Mesenteric fat pad (tissue), 1 donor: ENCODE data around the gene ADSL. TPM values are rescaled to one million over a fixed set of nuclear protein-coding genes. Genes with fewer than 3 reads are reported as not detected.

Experiments
- DNase-seq: peaks from one replicate; pipeline ENCODE4 v3.0.0-alpha.2; 2020; ENCODE audit warnings: low spot score
- total RNA-seq: library from RNA; stranded (reverse); fragmentation: NEBNext Ultra II Directional; extraction: Animal tissue kit (Norgen Biotek cat#: 25700); gene quantifications from one replicate; pipeline ENCODE4 v1.2.1, GENCODE V29; 2021
- donor health status: DM: yes; HTN: yes; CAD: no.

The ADSL gene
- total RNA-seq, 1 donor from 2014 or later: 55.1 TPM

DNA sequence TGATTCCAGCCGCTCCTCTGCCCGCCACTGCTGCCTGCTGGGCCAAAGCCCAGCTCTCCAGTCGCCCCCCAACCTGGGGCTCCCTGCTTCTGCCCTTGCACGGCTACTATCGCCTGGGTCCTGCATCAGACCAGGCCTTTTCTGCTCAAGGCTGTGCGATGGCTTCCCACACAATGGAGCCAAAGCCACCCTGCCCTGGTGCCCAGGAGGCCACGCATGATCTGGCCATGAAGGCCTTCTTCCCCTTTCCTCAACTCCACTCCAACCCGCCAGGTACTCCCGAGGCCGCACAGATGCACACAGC lies 69.9 kb downstream of the ADSL start:
- DNase-seq: no peak

DNA sequence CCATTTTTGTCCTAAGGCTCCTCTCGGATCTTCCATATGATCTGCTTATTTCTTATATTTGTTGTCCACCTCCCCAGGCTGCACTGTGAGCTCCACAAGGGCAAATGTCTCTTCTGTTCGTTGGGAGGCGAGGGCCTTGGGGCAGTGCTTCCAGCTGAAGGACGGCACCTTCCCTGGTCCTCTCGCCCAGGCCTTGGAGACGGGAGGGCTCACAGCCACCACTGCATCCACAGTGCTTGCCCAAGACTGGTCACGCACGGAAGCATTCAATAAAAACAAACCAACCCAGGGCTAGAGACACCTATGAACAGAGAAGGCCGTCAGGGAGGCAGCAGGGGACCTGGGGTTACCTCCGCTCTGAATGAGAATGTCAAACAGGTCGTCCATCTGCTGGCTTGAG lies 70.3 kb downstream of the ADSL start:
- DNase-seq: no peak

DNA sequence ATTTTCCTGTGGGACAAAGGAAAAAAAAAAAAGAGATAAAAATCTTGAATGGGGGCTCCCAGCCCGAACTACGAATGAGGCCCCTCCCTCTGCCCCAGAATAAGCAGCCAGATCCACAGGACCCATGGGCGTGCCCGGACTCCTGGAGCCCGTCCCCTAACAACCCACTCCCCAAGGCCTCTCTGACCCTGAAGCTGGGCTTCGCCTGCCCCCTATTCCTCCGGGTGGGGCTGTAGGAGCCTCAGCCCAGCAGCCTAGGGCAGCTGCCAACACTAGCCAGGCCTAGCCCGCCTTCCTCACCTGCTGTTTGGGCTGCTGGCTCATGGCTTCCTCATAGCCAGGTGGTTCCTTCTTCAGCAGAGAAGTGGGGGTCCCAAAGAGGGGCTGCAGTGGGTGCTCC lies 70.7 kb downstream of the ADSL start:
- no peak for DNase-seq

DNA sequence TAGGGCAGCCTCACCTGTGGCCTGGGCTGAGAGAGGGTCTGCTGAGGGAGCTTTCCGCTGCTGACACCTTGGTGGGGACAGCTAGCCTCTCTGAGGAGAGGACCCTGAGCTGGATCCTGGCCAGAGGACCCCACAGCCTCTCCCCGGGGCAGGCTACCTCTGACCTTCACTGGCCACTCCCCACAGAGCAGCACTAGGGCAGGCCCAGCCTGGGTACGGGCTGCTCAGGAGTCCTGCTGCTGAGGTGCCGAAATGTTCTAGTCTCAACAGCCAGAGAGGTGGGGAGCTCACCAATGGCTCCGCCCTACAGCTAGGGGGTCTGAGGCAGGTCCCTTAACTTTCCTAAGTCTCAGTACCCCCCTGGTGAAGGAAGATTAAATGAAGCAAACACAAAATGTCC lies 71.6 kb downstream of the ADSL start:
- no peak for DNase-seq

DNA sequence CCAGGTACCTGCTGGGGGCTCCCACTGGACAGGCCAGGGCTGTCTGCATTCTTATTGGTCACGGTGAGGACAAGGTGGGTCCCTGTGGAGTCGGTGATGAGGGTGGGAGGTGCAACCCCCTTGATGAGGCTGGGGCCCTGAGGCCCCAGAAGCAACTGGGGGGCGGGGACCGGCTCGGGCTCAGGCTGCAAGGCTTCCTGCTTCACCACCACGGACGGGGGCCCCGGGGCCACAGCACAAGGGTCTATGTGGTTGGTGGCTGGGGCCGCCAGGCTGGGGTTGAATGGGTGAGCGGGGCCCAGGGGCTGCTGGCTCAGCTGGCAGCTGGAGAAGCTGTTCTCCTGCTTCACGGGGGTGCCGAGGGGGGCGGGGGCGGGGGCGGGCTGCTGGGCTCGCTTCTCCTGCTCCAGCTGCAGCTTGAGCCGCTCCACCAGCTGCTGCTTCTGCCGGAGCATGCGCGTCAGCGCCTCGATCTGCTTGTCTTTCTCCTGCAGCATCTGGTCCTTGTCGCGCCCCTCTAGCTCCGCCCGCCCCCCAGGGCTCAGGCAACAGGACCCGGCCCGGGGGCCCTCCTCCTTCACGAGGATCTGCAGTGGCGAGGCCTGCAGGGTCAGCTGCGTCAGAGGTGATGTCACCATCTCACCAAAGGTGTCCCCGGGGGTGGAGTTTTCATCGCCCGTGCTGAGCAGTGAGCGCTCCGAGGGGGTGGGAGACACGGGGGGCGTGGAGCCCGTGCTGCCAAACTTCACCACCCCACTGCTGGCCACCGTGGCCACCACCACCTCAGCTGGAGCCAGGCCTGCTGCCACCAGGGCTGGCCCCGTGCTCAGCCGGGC lies 72.3 kb downstream of the ADSL start:
- no peak for DNase-seq

DNA sequence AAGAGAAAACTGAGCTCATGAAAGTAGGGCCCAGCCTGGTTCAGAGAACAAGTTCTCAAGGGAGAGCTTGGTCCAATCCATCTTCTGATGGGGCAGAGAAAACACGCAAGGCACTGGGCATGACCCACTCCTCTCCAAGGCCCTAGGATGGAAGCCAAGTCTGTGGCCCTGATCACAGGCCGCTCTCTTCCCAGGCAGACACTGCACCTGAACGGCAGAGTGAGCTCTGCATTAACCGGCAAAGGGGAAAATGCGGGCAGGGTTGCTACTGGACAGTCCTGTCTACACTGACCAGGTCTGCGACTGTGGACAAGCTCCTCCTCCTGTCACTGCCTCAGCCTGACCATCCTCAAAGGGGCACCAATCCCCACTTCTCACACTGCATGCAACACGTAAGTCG lies 73.4 kb downstream of the ADSL start:
- DNase-seq: no peak

DNA sequence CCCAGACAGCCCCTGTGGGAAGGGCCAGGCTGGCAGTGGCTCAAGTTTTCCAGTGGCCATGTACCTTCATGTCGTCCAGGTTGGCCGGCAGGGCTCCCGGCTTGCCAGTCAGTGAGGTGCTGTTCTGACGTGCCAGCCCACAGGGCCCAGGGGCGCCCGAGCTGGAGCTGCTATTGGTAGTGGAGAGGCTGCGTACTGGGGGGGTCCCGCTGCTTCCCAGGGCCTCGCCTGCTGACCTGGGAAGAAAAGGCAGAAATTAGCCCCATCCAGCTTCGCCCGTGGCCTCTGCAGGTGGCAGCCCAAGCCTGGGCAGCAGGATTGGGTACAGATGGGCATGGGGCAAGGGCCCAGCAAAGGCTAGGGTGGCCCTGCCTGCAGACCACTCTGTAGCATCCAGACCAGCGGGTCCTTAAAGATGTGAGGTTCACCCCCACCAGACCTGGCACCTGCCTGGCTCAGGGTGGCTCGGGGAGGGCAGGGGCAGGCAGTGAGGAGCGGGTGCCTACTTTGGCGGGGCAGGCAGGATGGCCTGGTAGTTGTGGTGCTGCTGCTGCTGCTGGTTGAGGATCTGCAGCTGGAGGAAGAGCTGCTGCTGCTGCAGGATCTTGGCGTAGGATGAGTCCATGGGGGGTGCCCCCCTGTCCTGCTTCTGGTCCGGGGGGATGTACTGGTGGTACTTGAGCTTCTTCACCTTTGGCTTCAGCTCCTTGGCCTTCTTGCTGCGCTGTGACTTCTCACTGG lies 74.2 kb downstream of the ADSL start:
- DNase-seq: no peak

DNA sequence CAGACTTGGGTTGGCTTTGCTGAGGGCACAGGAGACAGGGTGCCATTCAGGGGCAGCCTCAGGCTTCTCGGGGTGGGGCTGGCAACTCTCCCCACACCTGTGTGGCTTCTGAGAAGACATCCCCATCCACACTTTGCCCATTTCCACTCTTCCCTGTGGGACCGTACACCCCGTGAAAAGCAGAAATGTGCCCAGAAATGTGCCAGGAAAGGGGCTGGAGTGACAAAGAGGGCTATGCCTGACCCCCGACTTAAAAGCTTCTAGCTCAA lies 74.7 kb downstream of the ADSL start:
- no peak for DNase-seq

DNA sequence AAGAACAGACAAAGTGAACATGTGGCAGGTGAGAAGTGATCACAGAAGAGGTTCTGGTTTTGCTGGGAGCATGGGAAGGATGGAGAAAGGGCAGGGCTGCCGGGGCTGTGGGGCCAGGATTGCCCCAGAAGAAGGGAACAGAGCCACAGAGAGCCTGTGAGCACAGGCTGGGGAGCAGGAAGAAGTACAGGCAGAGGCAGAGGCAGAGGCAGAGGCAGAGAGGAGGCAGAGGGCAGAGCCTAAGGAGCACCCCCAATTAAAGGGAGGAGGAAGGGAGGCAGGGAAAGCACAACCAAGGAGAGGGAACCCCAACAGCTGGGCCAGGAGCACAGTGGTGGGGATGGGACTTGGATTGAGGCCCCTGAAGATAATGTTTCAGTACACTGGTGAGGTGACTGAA lies 75.6 kb downstream of the ADSL start:
- no peak for DNase-seq

DNA sequence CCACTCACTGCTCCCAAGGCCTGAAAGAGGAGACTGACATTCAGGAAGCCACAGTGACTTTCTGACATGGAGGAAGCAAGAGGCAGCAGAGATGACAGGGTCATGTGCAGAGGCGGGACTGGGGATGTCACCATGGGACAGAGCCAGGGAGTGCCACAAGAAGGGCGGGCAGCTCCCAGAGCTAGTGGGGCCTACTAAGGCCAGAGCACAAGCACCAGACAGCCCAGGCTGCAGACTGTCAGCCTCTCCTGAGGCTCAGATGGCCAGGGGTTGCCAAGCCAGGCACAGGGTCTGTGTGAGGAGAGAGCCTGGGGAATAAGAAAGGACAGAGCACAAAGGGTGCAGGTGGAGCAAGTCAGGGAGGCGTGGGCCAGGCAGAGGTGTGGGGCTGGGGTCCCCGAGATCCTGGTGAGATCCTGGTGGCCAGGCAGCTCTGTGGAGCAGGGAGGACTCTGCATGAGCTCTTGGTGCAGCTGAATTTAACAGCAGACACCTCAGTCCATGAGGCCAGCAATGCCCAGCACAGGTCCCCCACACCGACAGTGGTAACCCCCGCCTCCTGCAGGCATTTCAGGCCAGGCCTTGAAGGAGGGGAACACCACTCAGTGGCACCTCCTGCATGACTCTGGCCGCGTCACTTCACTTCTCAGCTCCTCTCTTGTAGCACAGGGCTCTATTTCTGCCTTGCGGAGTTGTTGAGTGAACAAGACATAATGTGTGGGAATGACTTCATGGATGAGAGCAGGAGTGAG lies 76.4 kb downstream of the ADSL start:
- no peak for DNase-seq

DNA sequence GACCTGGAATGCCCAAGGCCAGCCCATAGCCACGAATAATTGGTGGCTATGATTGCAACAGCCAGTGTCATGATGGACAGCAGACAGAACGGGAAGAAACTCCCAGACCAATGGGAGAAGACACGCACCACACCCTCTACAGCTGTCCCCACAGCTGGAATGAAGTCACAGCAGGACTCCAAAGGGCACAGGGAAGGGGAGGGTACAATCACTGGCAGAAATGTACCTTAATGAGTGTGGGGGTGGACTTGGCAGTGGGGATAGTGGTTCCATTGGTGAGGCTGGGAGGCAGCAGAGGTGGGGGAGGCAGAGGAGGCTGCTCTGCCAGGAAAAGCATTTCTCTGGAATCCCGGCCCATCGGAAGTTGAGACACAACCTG lies 77.0 kb downstream of the ADSL start:
- no peak for DNase-seq

DNA sequence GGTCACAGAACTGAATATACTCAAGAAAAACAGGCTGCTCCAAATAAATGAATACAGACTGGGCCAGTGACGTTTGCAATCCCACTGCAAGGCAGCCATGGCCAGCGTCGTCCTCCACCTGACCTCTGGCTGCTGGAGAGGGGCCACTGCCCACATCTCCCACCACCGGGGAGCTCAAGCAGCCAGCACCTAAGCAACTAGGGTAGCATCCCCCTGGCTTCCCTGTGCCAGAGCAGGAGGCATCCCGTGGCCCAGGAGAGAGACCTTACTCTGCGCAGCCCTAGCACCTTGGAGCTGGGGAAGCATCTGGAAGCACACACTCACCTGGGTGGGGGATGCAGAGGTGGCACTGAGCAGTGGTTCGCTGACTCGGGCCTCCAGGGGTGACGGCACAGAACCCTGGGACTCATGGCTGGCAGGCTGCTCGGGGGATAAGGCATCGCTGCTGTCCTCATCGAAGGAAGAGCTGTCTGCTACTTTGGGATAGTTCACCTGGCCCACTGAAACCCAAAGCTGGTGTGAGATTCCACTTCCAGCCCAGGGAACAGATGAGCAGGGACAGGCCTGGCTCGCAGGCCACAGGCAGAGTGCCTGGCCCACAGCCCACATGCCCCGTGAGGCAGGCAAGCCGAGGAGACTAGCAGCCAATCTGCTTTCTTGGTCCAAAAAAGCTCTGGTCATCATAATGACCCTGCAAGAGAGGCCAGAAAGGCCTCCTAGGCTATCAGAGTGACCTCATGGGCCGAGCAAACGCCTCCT lies 77.8 kb downstream of the ADSL start:
- no peak for DNase-seq

DNA sequence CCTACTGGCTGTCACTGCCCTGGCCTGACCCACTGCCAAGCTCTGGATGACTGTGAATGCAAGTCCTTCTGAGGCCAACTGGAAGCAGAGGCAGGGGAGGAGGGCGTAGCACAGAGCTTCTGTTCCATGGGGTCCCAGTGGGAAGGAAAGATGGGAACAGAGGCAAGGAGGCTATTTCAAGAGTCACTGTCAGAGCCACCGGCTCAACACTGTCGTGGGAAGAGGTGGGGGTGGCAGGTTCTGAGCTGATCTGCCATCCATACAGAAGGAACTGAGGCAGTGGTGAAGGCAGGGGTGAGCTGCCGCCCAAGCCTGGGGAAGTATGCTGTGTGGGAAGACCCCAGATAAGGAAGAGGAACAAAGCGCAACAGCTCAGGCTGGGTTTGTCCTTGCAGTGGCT lies 78.8 kb downstream of the ADSL start:
- no peak for DNase-seq

DNA sequence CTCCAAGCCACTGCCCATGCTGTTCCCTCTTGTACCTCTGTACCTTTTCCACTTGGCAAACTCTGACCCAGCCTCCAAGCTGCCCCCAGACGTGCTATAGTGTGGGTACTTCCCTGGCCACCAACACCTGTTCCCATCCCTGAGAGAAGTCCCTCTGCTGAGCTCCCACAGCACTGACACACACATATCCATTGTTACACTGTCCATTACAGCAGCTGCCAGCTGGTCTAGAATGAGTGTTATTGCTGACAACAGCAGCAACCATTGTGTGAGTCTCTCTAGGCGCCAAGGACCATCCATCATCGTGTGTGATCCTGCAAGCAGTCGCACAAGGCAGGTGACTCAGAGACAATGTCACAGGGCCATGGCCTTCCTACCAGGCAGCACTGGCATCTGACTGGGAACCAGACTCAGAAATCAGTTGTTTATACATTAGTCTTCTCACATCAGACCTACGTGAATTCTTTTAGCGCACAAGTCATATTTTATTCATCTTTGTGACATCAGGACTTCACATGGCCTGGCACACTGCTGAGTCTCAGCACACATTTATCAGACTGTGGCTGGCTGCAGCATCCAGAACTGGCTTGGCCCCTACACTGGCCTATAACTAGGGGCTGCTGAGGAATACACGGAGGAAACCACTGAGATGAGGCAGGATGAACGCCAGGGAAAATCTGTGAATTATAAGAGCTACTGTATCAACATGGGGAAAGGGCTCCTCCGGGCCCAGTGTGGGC lies 80.5 kb downstream of the ADSL start:
- DNase-seq: peak; percentile 76

DNA sequence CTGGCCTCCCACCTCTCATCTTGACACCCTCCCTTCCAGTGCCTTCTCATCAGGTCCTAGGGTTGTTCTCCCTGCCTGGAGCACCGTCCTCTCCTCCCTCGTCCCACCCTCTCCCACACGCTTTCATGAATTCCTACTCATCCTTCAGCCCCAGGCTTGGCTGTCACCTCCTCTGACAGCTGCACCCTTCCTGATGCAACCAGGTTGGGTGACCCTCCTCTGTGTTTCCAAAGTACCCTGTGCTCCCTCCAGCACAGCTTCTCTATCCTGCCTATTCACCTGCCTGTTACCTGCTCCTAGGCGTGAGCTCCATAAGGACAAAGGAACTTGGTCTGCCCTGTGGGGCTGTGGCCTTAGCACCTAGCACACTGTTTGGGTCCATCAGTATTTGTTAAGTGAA lies 82.5 kb downstream of the ADSL start:
- no peak for DNase-seq

DNA sequence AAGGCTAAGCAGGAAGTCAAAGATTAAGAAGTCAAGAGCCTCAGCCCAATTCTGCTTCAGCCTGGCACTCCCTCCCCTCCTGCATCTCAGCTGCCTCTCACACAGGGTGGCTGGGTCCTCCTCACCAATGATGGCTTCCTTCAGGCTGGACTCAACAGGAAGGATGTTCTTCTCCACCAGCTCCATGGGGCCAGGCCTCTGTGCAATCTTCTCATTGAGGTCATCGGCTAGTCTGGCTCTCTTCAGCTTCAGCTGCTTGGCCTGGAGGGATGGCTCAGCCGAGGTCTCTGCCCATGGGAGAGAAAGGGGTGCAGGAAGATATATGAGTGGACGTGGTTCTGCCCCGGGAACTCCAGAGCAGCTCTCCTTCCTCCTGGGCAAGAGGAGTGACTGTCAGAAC lies 83.2 kb downstream of the ADSL start:
- no peak for DNase-seq

DNA sequence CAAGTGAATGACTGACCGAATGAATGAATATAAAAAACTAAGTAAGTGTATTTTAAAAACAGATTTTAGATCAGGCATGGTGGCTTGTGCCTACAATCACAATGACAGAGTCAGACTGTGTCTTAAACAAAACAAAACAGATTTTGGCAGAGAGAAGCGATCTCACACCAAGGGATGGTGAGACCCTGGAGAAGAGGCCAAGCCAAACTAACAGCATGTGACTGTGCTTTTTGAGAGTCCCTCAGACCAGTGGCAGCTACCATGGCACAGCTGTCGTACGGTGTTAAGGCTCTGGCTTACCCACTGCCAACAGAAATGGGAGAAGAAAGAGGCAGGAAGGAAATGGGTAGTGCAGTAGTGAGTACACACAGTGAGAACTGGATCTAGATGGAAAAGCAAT lies 84.7 kb downstream of the ADSL start:
- no peak for DNase-seq

DNA sequence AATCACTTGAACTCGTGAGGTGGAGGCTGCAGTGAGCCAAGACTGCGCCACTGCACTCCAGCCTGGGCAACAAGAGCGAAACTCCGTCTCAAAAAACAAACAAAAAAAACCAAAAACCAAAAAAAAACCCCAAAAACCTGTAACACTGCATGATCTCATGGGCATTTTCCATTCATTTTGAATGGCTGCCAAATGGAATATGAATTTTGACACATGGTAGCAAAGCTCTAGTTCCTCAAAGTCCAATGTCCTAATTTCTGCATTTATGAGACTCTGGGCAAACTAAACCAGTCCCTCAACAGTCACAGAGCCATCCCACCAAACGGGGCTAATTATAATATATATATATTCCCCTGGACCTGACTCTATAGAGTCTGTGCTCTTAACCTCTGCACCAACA lies 85.9 kb downstream of the ADSL start:
- no peak for DNase-seq

DNA sequence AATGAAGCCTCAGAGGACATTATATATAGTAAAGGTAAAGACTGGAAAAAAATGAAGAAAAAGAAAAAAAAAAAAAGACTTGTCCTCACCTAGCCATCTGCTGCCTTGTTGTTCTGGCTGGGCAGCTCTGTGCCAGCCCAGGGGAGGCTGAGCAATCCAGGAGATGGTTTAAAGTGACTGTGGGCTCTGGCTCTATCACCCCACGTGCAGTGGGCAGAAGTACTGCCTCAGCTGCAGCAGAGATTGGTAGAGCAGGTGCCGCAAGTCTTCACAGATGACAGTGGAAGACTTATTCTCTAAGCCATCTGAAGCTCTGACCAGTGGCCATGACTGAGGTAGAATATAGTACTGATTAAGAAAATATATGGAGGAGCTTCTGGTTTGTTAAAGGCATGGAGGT lies 86.3 kb downstream of the ADSL start:
- DNase-seq: no peak

DNA sequence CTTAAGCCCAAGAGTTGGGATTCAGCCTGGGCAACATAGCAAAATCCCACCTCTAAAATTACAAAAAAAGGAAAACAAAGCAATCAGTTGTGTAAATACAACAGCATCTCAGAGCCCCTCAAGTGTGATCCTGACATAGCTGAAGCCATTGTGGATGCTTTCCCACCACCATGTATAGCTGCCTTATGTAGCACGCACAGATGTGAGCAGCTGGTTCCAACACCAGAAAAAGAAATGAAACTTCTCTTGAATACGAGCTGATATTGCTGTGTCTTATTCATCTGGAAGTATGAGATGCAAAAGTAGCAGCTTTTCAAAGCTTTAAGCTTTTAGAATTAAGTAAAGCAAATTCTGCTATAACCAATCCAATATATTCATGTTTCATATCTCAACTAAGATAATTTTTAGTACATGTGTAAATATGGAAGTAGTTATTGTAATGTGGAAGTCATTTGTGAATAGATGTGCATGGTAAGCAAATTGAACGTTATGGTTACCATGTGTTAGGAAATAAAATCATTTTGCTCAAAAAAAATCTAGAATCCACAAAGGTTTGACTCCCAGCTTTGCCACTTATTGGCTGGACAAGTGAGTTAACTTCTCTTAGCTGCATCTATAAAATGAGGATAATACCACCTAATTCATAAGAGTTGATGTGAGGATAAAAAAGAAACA lies 87.3 kb downstream of the ADSL start:
- no peak for DNase-seq

DNA sequence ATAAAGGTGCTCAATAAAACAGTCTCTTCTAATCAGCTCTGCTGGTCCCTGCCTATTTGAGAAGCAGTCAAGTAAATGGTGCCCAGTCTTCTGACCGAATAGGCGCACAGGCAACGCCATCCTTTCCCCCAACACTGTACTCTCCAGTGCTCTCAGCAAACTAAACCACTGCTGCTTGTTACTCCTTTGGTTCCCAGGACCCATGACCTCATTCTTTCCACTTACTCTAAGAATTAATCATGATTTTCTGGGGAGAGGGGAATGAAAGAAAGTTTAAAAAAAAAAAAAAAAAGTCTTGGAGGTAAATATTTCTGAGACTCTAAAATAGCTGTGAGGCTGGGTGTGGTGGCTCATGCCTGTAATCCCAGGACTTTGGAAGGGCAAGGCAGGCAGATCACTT lies 87.8 kb downstream of the ADSL start:
- no peak for DNase-seq
